Lower lobe of right lung (tissue), 2 donors: ENCODE data around the gene PRKG1. TPM values are rescaled to one million over a fixed set of nuclear protein-coding genes. Genes with fewer than 3 reads are reported as not detected.

Source experiments
- ATAC-seq, 2 donors: fragments of 200-7000 bp; cut with Tn5 transposase; one replicate each; pipeline ENCODE4 v1.9.1; 2020 to 2022; ENCODE audit warnings: mild to moderate bottlenecking in 2 of 2, moderate library complexity in 2 of 2
- DNase-seq: peaks from one replicate; pipeline ENCODE4 v3.0.0-alpha.2; 2020
- H3K27ac ChIP-seq: fragments of 200-600 bp; one replicate; pipeline ENCODE4 v1.8.0; 2022
- H3K27me3 ChIP-seq: fragments of 200-600 bp; one replicate; pipeline ENCODE4 v1.8.0; 2022; ENCODE audit warnings: low read depth
- H3K36me3 ChIP-seq: fragments of 200-600 bp; one replicate; pipeline ENCODE4 v1.8.0; 2022; ENCODE audit warnings: mild to moderate bottlenecking
- H3K4me1 ChIP-seq: fragments of 200-600 bp; one replicate; pipeline ENCODE4 v1.8.0; 2022
- H3K4me3 ChIP-seq: fragments of 200-600 bp; one replicate; pipeline ENCODE4 v1.8.0; 2022; ENCODE audit warnings: mild to moderate bottlenecking
- H3K9me3 ChIP-seq: fragments of 200-600 bp; one replicate; pipeline ENCODE4 v1.8.0; 2022
- CTCF ChIP-seq: fragments of 200-600 bp; IDR thresholded peaks from one replicate; pipeline ENCODE4 v1.8.0; 2022; ENCODE audit warnings: antibody characterized with exemption, mild to moderate bottlenecking
- intact Hi-C: fragments of 100-400 bp; cut with DNase I; formaldehyde crosslinking; loops from one replicate; pipeline ENCODE4 v1.11.0; 2022
- total RNA-seq: library from RNA; stranded (reverse); fragmentation: NEBNext Ultra II Directional; extraction: Animal tissue kit (Norgen Biotek cat#: 25700); gene quantifications from one replicate; pipeline ENCODE4 v1.2.1, GENCODE V29; 2021
- donor health status: DM: no; HTN: yes; CAD: no; lungs with severe emphysema.

PRKG1 gene
- total RNA-seq, 1 donor from 2014 or later: 23.6 TPM

- H3K27ac ChIP-seq: no peak overlapping the region
- no peak for ATAC-seq
- no peaks in the 10 kb centered on the region for H3K36me3 ChIP-seq
- no peaks in the 10 kb centered on the region for H3K4me1 ChIP-seq
- no peaks in the 10 kb centered on the region for H3K9me3 ChIP-seq
- no peak overlapping the region for H3K4me3 ChIP-seq
- intact Hi-C loops: no loop called here
- no peak for TF ChIP-seq CTCF
- DNase-seq: no peak
- H3K27me3 ChIP-seq: no peaks in the 10 kb centered on the region
Measured at GRCh38 chr10:51459476-51459875, 385.2 kb downstream of the PRKG1 start.

GRCh38 chr10:51462076-51462779 is 387.9 kb downstream of the PRKG1 start:
- Histone ChIP-seq H3K36me3 (no peaks in the 10 kb centered on the region), H3K9me3 (no peaks in the 10 kb centered on the region), H3K4me3 (no peak overlapping the region), H3K27me3 (no peaks in the 10 kb centered on the region), H3K4me1 (no peaks in the 10 kb centered on the region), H3K27ac (no peak overlapping the region)
- TF ChIP-seq CTCF: no peak
- ATAC-seq (no peak), DNase-seq (no peak)
- intact Hi-C loops: no loop called here

GRCh38 chr10:51468424-51468823 is 394.1 kb downstream of the PRKG1 start:
- no peak for TF ChIP-seq CTCF
- Histone ChIP-seq H3K4me1 (no peaks in the 10 kb centered on the region), H3K27me3 (no peaks in the 10 kb centered on the region), H3K4me3 (no peak overlapping the region), H3K36me3 (no peaks in the 10 kb centered on the region), H3K9me3 (no peaks in the 10 kb centered on the region), H3K27ac (no peak overlapping the region)
- no peak for ATAC-seq
- DNase-seq: no peak
- intact Hi-C loops: no loop called here

- intact Hi-C loops: no loop called here
- H3K27me3 ChIP-seq: no peaks in the 10 kb centered on the region
- no peaks in the 10 kb centered on the region for H3K36me3 ChIP-seq
- DNase-seq (no peak), ATAC-seq (no peak)
- TF ChIP-seq CTCF: no peak
- H3K9me3 ChIP-seq: no peaks in the 10 kb centered on the region
- no peak overlapping the region for H3K4me3 ChIP-seq
- no peaks in the 10 kb centered on the region for H3K4me1 ChIP-seq
- no peak overlapping the region for H3K27ac ChIP-seq
Measured at GRCh38 chr10:51469686-51470085, 395.4 kb downstream of the PRKG1 start.

- no peak for TF ChIP-seq CTCF
- Histone ChIP-seq H3K27me3 (no peaks in the 10 kb centered on the region), H3K4me1 (no peaks in the 10 kb centered on the region), H3K9me3 (no peaks in the 10 kb centered on the region), H3K36me3 (no peaks in the 10 kb centered on the region), H3K4me3 (no peak overlapping the region), H3K27ac (no peak overlapping the region)
- intact Hi-C loops: no loop called here
- ATAC-seq (no peak), DNase-seq (no peak)
Measured at GRCh38 chr10:51471271-51471670, 397.0 kb downstream of the PRKG1 start.
